ENCODE results near the gene SLC9A8. TPM values are rescaled to one million over a fixed set of nuclear protein-coding genes. Genes with fewer than 3 reads are reported as not detected.

SLC9A8 gene
- total and polyA plus RNA-seq, 9 of the 15 experiments (the other 6 are each of a cell fraction or from before 2014, with no cell fraction given): 0.56 to 9.7 (median 5.0) TPM

GRCh38 chr20:49808753-49809152, 3.9 kb upstream of the SLC9A8 start:
- H4K20me1 ChIP-seq (replicated peaks; ENCODE audit: control insufficient read depth, insufficient read depth, low read length): no peaks in the 10 kb centered on the region
- H3K4me2 ChIP-seq (ENCODE audit: insufficient read depth, low read length): no peak overlapping the region
- WGBS (ENCODE audit: insufficient coverage, low coverage, missing lambda C conversion rate): 86% methylated on average over 7 of the region's 8 CpGs
- no peak for TF ChIP-seq PHB (CRISPR knock-in tag; IDR thresholded peaks at IDR 0.05)
- no peak for TF ChIP-seq CHD7 (IDR thresholded peaks at IDR 0.05; ENCODE audit: low read depth, low read length)
- TF ChIP-seq COPS2 (conservative IDR thresholded peaks at IDR 0.05): no peak
- no peak overlapping the region for H2AFZ ChIP-seq (ENCODE audit: low read depth, low read length)
- no peak overlapping the region for H3K9ac ChIP-seq (ENCODE audit: insufficient read depth in 1 of 2, low read depth in 2 of 2, low read length in 2 of 2)
- H3K36me3 ChIP-seq (ENCODE audit: control insufficient read depth, insufficient read depth, low read length): no peaks in the 10 kb centered on the region
- no peaks in the 10 kb centered on the region for H3K27me3 ChIP-seq (ENCODE audit: control insufficient read depth in 2 of 2, insufficient read depth in 2 of 2, low read length in 2 of 2)
- ATAC-seq (no peak), DNase-seq (ENCODE audit: extremely low read depth in 1 of 4, low spot score in 3 of 4) (no peak), FAIRE-seq (no peak)
- H3K9me1 ChIP-seq (ENCODE audit: control insufficient read depth, insufficient read depth, low read length): no peaks in the 10 kb centered on the region
- peaks cover 18 to 21% of the 10 kb centered on the region in 2 experiments; a peak in 4 of 5 replicates for H3K4me1 ChIP-seq (replicated peaks in 1 of 2; ENCODE audit: control insufficient read depth in 2 of 2, insufficient read depth in 2 of 2, low read length in 2 of 2)
- no peaks in the 10 kb centered on the region for H3K9me3 ChIP-seq (replicated peaks; ENCODE audit: control insufficient read depth, insufficient read depth, low read depth, low read length)
- ChIA-PET POLR2A (interaction anchor here (1.2 kb wide), 1 partner anchor 10 kb away, joined by 3 read pairs; no protein-coding TSS in a partner anchor), CTCF (ENCODE audit: low intra/inter-chr PET ratio) (no interaction called here)
- no peak overlapping the region for H3K27ac ChIP-seq (ENCODE audit: extremely low read depth, low read depth, low read length)
- no peak overlapping the region for H3K4me3 ChIP-seq
- BruUV-seq (replicated peaks): no TSS peak
- peaks cover 8% of the 10 kb centered on the region for H3K79me2 ChIP-seq (ENCODE audit: control insufficient read depth, insufficient read depth, low read length)
- intact Hi-C loops (cut with micrococcal nuclease) (no loop called here), in situ Hi-C loops (cut with MboI) (no loop called here)

Measured in K562 (cell line).